GM18909 (cell line): ENCODE measurements around the gene CDKN2C.
"Not testable (repeated sequence)": the region's sequence is repeated elsewhere in the genome, so short reads cannot be mapped to it uniquely, and the experiment has no call there.

ENCODE experiments used
- ATAC-seq: cut with Tn5 transposase; IDR thresholded peaks from one replicate; pipeline ENCODE4 v1.9.1; 2021; ENCODE audit warnings: mild to moderate bottlenecking; ENCODE audit not compliant: unreplicated experiment, poor library complexity

The CDKN2C gene

DNA sequence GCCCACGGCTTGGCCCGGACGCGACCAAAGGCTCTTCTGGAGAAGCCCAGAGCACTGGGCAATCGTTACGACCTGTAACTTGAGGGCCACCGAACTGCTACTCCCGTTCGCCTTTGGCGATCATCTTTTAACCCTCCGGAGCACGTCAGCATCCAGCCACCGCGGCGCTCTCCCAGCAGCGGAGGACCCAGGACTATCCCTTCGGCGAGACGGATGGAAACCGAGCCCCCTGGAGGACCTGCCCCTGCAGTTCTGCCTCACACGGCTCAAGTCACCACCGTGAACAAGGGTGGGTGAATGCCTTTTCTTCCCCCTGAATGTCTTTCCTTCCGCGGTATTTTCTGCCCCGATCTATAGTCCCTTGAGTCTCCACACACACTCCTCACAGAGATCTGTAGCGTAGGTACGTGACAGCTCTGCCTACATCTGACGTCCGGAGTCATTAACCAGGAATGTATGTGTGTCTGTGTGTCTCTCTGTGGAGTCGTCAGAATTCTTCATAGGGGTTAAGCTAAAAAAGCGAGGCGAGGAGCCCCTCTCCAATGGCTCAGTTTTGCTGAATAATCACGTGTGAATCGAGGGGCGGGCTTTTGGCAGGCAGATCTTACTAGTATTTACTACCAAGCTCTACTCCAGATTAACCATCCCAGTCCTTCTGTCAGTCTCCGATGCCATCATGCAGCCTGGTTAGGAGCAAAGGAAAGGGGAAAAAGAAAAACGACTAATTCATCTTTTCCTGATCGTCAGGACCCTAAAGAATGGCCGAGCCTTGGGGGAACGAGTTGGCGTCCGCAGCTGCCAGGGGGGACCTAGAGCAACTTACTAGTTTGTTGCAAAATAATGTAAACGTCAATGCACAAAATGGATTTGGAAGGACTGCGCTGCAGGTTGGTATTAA lies at the start of gene CDKN2C:
TSS of gene CDKN2C (plus strand) at position 635 of the 898 bp plus-strand sequence. CDS start at position 759, 124 bp downstream.
- peak; percentile 34 for ATAC-seq

DNA sequence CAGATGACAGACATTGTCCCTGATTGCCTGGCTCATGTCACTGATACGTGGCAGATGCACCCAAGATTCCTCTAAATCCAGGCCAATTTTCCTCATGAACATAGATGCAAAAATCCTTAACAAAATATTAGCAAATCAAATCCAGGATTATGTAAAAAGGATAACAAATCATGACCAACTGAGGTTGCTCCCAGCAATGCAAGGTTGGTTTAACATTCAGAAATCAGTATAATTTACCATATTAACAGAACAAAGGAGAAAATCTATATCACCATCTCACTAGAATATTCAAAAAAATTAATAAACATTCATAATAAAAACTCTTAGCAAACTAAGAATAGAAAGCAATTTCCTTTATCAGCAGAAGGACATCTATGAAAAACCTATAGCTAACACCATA lies 49.6 kb upstream of the CDKN2C start:
- ATAC-seq: no peak

DNA sequence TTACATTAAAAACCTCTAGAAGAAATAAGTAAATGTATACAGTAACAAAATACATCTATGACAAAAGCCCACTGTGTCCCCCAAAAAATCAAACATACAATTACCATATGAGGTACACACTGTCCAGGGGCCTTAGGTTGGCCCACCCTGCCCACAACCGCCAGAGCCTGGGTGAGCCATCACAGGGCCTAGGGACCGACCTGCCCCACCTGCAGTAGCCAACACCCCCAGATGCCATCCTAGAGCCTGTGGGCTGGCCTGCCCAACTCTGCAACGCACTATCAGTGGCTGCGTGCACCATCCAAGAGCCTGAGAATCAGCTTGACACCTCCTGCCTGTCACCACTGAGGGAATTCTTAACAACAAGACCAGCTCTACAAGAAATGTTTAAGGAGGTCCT lies 49.0 kb upstream of the CDKN2C start:
- no peak for ATAC-seq

DNA sequence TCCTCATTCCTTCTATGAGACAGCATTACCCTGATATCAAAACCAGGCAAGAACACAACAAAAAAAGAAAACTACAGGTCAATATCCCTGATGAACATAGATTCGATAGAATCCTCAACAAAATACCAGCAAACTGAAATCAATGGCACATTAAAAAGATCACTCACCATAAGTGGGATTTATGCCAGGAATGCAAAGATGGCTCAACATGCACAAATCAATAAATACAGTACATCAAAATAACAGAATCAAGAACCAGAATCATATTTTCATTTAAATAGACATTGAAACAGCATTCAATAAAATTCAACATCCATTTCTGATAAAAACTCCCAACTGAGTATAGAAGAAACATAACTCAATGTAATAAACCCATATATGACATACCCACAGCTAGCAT lies 46.5 kb upstream of the CDKN2C start:
- ATAC-seq: no peak

DNA sequence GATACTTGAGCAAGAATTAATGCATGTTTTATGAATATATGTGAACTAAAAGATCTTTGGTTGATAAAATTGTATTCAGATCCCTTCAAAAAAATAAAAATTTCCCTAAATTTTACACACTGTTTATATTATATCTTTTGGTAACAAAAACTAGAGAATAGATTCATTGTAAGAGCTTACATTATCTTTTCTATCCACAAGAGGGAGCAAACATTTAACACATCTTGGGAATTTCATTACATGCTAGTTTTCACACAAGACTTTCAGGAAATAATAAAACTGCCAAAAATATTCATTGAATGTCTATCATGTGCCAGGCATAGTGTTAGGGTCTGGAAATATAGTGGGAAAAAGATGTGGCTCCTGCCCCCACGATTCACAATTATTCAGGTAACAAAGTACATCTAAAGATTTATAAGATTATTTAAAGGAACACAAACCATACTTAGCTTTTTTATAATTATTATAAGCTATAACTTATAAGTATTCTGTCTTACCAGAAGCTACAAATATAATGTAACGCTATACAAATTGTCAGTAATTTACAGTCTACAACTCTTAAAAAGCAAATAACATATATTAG lies 40.6 kb upstream of the CDKN2C start:
- ATAC-seq: no peak

DNA sequence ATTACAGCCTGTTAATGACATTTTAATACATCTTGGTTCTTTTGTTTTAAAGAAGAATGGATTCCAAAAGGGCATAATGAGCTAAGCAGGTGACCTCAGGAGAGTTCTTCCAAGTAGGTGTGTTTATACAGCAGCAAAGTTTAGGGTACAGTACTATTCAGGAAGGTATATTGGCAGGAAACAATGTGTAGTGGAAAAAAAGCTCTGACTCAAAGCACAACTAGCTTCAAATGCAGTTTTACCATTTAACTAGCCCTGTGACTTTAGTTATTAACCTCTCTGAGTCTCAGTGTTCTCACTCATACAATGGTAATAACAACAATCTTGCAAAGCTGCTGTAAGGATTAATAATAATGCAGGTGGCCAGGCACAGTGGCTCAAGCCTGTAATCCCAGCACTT lies 39.9 kb upstream of the CDKN2C start:
- ATAC-seq: peak; percentile 90

DNA sequence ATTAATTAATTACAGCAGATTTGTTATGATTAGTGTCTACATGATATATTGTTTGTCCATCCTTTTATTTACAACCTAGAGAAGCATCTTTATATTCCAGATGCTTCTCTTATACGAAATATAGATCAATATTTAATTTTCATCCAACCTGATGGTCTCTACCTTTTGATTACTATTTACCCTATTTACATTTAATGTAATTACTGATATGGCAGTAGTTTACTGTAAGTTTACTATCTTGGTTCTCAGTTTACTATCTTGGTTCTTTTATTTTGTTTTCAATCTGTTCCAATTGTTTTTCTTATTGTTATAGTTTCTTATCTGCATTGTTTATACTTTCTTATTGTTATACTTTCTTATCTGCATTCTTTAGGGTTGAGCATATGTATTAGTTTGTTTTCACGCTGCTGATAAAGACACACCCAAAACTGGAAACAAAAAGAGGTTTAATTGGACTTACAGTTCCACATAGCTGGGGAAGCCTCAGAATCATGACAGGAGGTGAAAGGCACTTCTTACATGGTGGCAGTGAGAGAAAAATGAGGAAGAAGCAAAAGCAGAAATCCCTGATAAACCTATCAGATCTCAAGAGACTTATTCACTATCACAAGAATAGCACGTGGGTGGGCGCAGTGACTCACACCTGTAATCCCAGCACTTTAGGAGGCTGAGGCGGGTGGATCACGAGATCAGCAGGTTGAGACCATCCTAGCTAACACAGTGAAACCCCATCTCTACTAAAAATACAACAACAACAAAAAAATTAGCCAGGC lies 38.9 kb upstream of the CDKN2C start:
- no peak for ATAC-seq

DNA sequence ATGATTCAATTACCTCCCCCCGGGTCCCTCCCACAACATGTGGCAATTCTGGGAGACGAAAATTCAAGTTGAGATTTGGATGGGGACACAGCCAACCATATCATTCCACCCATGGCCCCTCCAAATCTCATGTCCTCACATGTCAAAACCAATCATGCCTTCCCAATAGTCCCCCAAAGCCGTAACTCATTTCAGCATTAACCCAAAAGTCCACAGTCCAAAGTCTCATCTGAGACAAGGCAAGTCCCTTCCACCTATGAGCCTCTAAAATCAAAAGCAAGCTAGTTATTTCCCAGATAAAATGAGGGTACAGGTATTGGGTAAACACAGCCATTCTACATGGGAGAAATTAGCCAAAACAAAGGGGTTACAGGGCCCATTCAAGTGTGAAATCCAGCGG lies 38.0 kb upstream of the CDKN2C start:
- ATAC-seq: not testable (repeated sequence)

DNA sequence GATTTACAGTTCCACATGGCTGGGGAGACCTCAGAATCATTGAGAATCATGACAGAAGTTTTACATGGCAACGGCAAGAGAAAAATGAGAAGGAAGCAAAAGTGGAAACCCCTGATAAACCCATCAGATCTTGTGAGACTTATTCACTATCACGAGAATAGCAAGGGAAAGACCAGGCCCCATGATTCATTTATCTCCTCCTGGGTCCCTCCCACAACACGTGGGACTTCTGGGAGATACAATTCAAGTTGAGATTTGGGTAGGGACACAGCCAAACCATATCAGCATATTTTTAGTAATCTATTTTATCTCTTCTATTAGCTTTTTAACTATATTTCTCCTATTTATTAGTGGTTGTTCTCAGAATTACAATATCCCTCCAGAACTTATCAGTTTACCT lies 36.3 kb upstream of the CDKN2C start:
- ATAC-seq: not testable (repeated sequence)

DNA sequence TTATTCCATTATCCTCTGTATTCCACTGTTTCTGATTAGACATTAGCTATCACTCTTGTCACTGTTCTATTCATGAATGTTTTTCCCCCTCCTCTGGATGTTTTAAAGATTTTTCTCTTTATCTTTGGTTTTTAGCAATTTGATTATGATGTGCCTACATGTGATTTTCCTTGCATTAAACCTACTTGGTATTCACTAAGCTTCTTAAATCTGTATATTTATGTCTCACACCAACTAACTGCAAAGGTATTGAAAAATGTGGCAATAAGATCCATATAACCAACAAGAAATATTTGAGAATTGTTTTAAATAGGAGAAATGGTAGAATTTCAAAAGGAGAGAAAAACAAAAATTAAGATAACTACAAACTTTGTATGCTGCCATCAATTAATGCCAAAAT lies 35.2 kb upstream of the CDKN2C start:
- ATAC-seq: no peak

DNA sequence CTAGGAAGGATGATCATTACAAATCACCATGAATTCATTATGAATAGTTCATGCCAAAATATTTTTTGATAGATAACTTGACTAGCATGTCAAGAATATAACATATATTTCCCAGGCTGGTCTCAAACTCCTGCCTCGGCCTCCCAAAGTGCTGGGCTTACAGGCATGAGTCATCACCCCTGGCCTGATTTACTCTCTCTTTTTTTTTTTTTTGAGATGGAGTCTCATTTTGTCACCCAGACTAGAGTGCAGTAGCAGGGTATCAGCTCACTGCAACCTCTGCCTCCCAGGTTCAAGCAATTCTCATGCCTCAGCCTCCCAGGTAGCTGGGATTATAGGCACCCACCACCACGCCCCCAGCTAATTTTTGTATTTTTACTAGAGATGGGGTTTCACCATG lies 34.8 kb upstream of the CDKN2C start:
- not testable (repeated sequence) for ATAC-seq

DNA sequence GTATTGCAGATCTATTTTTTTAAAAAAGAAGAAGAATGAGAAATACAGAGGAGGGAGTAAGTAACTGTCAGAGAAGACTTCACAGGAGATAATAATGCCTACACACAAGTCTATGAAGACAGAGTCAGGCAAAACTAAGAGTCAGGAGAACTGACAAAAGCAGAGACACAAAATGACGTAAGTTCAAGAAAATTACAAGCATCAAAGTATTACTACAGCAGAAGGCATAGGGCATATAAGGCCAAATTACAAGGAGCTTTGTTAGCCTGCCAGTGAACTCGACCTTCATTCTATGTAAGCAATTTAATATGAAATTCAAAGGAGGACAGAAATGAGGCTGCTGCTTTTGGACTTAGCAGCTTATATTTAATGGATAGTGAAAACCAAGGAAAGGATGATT lies 33.7 kb upstream of the CDKN2C start:
- no peak for ATAC-seq

DNA sequence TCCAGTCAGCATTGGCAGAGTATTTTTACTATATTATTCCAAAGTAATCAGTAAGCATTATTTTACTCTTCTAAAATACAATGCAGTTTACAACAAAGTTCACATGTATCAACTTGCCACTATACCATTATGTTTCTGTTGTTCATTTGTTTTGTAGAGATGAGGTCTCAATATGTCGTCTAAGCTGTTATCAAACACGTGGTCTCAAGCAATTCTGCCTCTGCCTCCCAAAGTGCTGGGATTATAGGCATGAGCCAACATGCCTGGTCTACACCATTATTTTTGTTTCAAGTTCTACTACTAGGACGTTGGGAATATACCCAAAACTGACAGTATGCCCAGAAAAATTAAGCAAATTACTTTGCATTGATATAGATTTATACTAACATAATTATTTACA lies 29.8 kb upstream of the CDKN2C start:
- no peak for ATAC-seq

DNA sequence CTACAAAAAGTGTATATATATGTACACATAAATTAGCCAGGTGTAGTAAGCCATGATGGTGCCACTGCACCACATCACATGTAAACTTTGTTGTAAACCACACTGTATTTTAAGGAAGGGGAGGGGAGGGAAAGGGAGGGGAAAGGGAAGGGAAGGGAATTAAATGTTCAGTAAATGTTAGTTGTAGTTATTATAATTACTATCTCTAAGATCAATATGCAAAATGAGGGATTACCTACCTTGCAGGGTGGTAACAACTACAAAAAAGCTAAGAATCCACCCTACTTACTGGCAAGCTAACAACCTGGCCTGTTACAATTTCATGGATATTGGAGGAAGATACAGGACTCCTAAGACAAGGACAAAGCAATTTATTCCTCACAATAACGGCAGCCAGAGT lies 27.7 kb upstream of the CDKN2C start:
- no peak for ATAC-seq

DNA sequence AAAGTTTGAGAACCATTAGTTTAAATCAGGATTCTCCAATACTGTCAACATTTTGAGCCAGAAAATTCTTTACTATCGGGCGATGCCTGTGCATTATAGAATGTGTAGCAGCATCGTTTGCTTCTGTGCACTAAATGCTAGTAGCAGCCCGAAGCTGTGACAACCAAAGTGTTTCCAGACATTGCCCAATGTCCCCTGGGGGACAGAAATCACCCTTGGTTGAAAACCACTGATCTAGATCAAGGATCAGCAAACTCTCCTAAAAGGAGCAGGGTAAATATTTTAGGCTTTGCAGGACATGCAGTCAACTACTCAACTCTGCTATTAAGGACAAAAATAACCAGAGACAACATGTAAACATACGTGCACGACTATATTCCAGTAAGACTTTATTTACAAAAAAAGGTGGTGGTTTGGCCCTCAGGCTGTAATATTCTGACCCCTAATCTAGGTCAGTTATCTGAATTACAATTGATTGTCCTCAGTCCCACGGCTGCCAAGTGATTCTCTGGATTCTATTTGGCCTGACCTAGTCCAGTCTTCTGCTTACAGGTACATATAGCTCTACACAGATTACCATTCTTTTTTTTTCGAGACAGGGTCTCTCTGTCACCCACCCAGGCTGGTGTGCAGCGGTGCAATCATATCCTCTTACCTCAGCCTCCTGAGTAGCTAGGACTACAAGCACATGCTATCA lies 20.6 kb upstream of the CDKN2C start:
- no peak for ATAC-seq

DNA sequence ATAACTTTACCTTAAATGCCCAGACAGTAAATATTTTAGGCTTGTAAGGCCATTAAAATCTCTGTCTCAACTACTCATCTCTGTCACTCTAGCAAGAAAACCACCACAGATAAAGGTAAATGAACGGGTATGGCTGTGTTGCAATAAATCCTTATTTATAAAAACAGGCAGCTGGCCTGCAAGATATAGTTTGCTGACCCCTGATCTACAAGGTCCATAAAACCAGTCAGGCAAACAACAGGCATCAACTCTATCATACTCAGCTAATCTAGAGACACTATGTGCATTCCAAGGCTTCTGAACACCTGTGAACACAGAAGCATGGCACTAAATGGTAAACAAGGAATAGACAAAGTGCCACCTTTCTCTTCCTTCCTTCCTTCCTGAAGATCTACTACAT lies 19.6 kb upstream of the CDKN2C start:
- no peak for ATAC-seq

DNA sequence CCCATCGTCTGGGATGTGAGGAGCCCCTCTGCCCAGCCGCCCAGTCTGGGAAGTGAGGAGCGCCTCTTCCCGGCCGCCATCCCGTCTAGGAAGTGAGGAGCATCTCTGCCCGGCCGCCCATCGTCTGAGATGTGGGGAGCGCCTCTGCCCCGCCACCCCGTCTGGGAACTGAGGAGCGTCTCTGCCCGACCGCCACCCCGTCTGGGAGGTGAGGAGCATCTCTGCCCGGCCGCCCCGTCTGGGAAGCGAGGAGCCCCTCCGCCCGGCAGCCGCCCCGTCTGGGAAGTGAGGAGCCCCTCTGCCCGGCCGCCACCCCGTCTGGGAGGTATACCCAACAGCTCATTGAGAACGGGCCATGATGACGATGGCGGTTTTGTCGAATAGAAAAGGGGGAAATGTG lies 17.5 kb upstream of the CDKN2C start:
- not testable (repeated sequence) for ATAC-seq

DNA sequence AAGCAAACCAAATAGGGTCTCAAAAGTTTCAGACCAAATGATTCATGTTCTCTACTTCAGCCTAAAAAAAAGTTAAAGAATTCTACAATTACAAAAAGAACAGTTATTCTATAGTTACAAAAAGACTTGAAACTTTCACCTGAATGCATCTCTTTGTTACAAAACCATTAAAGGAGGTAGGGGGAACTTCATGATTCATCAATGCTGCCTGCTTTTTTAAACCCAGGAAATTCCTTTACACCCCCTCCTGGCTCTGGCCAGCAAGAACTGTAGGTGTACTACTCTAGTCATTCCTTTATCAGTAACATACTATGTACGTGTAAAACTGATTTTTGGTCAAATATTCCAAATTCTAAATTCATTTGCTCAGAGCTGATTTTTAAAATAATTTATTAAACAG lies 14.9 kb upstream of the CDKN2C start:
- no peak for ATAC-seq

DNA sequence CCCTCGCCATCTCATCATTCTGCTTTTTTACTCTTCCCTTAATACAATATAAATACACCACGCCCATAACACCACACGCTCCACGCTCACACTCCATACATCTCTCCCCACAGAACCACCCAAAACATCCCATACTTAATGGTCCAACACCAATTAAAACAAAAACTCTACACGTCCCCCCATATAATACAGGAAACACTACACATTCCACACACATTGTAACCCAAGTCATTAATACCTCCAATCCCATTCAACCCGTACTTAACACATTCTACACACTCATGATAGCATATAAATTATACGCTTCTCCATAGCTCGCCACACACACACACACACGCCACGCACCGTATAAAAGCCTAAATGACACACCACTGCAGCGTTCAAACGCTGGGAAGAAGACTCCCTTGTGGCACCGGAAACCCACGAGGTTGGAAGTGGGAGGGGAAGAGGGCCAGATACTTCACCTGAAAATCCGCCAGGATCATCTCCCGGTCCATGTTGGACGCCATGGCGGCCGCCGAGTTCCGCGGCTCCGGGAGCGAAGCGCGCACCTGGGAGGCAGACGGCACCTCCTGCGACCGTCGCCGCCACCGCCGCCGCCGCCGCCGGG lies 10.6 kb upstream of the CDKN2C start:
- ATAC-seq: no peak
